ENCODE results near the gene TANC2. TPM values are rescaled to one million over a fixed set of nuclear protein-coding genes. Genes with fewer than 3 reads are reported as not detected.
A peak's percentile ranks its signal among the peaks of the same experiment; 100 is the strongest.

The TANC2 gene
- total RNA-seq, 4 donors from 2014 or later = 7.5 to 21.3 (median 14.6) TPM

- no peak overlapping the region for H3K4me3 ChIP-seq
- H3K27me3 ChIP-seq = no peaks in the 10 kb centered on the region
- intact Hi-C loops (cut with DNase I) = no loop called here
- WGBS = 89% methylated on average over 4 of the region's 4 CpGs
- no peak overlapping the region for H3K27ac ChIP-seq (replicated peaks in 1 of 4)
- TF ChIP-seq POLR2AphosphoS5 (IDR thresholded peaks at IDR 0.05) = no peak
- no peak for TF ChIP-seq EP300 (IDR thresholded peaks at IDR 0.05)
- TF ChIP-seq CTCF (IDR thresholded peaks at IDR 0.05) = no peak
- TF ChIP-seq POLR2A (IDR thresholded peaks at IDR 0.05; ENCODE audit: low read depth) = no peak
- H3K36me3 ChIP-seq = no peaks in the 10 kb centered on the region
- H3K4me1 ChIP-seq = no peaks in the 10 kb centered on the region
- no peak for DNase-seq (ENCODE audit: extremely low spot score)
- H3K9me3 ChIP-seq = peaks cover 0 to 2% (median 0%) of the 10 kb centered on the region in 4 donors
Observed at GRCh38 chr17:62955841-62956352, 10.1 kb upstream of the TANC2 start.

GRCh38 chr17:62963296-62963695 lies 2.7 kb upstream of the TANC2 start:
- WGBS = 63% methylated on average over 3 of the region's 3 CpGs

GRCh38 chr17:62964506-62964905 lies 1.5 kb upstream of the TANC2 start:
- WGBS = 92% methylated on average over 4 of the region's 4 CpGs
- H3K27ac ChIP-seq (replicated peaks in 1 of 4) = peak overlapping the region in 1 of 4 donors; percentile 89

More at GRCh38 chr17:62963296-62963695, 2.7 kb upstream of the TANC2 start:
- no peak overlapping the region for H3K4me3 ChIP-seq
- H3K9me3 ChIP-seq = peaks cover 0 to 3% (median 0%) of the 10 kb centered on the region in 4 donors
- intact Hi-C loops (cut with DNase I) = loop anchor here (10.0 kb wide), 2 partner anchors 148 to 442 kb away; no protein-coding TSS in a partner anchor
- TF ChIP-seq EP300 (IDR thresholded peaks at IDR 0.05) (no peak), CTCF (IDR thresholded peaks at IDR 0.05) (no peak), POLR2A (IDR thresholded peaks at IDR 0.05; ENCODE audit: low read depth) (no peak), POLR2AphosphoS5 (IDR thresholded peaks at IDR 0.05) (no peak)
- no peaks in the 10 kb centered on the region for H3K27me3 ChIP-seq
- H3K27ac ChIP-seq (replicated peaks in 1 of 4) = no peak overlapping the region
- no peaks in the 10 kb centered on the region for H3K36me3 ChIP-seq
- H3K4me1 ChIP-seq = peaks cover 12 to 23% (median 22%) of the 10 kb centered on the region in 4 donors
- DNase-seq (ENCODE audit: extremely low spot score) = no peak

GRCh38 chr17:62965174-62965685 lies 805 bp upstream of the TANC2 start:
- TF ChIP-seq POLR2A (IDR thresholded peaks at IDR 0.05; ENCODE audit: low read depth) (no peak), EP300 (IDR thresholded peaks at IDR 0.05) (no peak), CTCF (IDR thresholded peaks at IDR 0.05) (no peak), POLR2AphosphoS5 (IDR thresholded peaks at IDR 0.05) (no peak)
- no peak for DNase-seq (ENCODE audit: extremely low spot score)
- H3K27ac ChIP-seq (replicated peaks in 1 of 4) = peak overlapping the region; percentile 82 to 92 (median 87)
- peaks cover 14 to 30% (median 29%) of the 10 kb centered on the region in 4 donors for H3K4me1 ChIP-seq
- intact Hi-C loops (cut with DNase I) = loop anchor here (10.0 kb wide), 2 partner anchors 150 to 440 kb away; no protein-coding TSS in a partner anchor
- H3K36me3 ChIP-seq = no peaks in the 10 kb centered on the region
- peak overlapping the region; percentile 80 to 98 (median 92) for H3K4me3 ChIP-seq
- WGBS = 77% methylated on average over 19 of the region's 19 CpGs
- H3K27me3 ChIP-seq = no peaks in the 10 kb centered on the region
- peaks cover 0 to 3% (median 0%) of the 10 kb centered on the region in 4 donors for H3K9me3 ChIP-seq

More at GRCh38 chr17:62964506-62964905, 1.5 kb upstream of the TANC2 start:
- intact Hi-C loops (cut with DNase I) = loop anchor here (10.0 kb wide), 2 partner anchors 150 to 440 kb away; no protein-coding TSS in a partner anchor
- Histone ChIP-seq H3K36me3 (no peaks in the 10 kb centered on the region), H3K4me3 (no peak overlapping the region), H3K4me1 (peaks cover 14 to 30% (median 29%) of the 10 kb centered on the region in 4 donors), H3K27me3 (no peaks in the 10 kb centered on the region), H3K9me3 (peaks cover 0 to 3% (median 0%) of the 10 kb centered on the region in 4 donors)
- no peak for DNase-seq (ENCODE audit: extremely low spot score)
- no peak for TF ChIP-seq POLR2A (IDR thresholded peaks at IDR 0.05; ENCODE audit: low read depth)
- TF ChIP-seq CTCF (IDR thresholded peaks at IDR 0.05) = no peak
- TF ChIP-seq EP300 (IDR thresholded peaks at IDR 0.05) = no peak
- no peak for TF ChIP-seq POLR2AphosphoS5 (IDR thresholded peaks at IDR 0.05)
